PC-9 (cell line): Measurements from ENCODE around the gene SCD5. TPM values are rescaled to one million over a fixed set of nuclear protein-coding genes. Genes with fewer than 3 reads are reported as not detected.

Experiments
- BruUV-seq: library from RNA; stranded (reverse); fragments of 400-500 nt; replicated peaks from 2 replicates; lab custom pipeline; 2021; lab: Mats Ljungman, UMichigan
- CTCF ChIA-PET: fragments of 300-600 bp; sonication (Branson Sonifier 250); formaldehyde crosslinking; loops from one replicate; lab custom pipeline; 2022; ENCODE audit warnings: antibody characterized with exemption; lab: Charles Lee
- POLR2A ChIA-PET: fragments of 300-600 bp; sonication (Branson Sonifier 250); formaldehyde crosslinking; loops from one replicate; lab custom pipeline; 2022; ENCODE audit warnings: antibody characterized with exemption; ENCODE audit not compliant: unreplicated experiment; lab: Charles Lee
- DNase-seq, 2 experiments: peaks; one replicate each; pipeline versions ENCODE4 v3.0.0 to v3.0.0-alpha.2; 2015 to 2022; ENCODE audit warnings: mixed read lengths in 1 of 2
- H2AFZ ChIP-seq: fragments of 200-600 bp; sonication (generic); 2 replicates; pipeline ENCODE4 v1.8.1; 2017; ENCODE audit warnings: antibody characterized with exemption
- H3F3A ChIP-seq: fragments of 200-600 bp; sonication (generic); 2 replicates; pipeline ENCODE4 v1.8.1; 2017; ENCODE audit warnings: antibody characterized with exemption, mild to moderate bottlenecking, low read depth; ENCODE audit not compliant: insufficient read depth
- H3K27ac ChIP-seq: fragments of 200-600 bp; sonication (generic); 2 replicates; pipeline ENCODE4 v1.6.1; 2016; ENCODE audit warnings: mixed run types
- H3K27me3 ChIP-seq: fragments of 200-600 bp; sonication (generic); 2 replicates; pipeline ENCODE4 v1.6.1; 2016; ENCODE audit warnings: low read depth, mixed run types; ENCODE audit not compliant: insufficient read depth
- H3K36me3 ChIP-seq: fragments of 200-600 bp; sonication (generic); 2 replicates; pipeline ENCODE4 v1.6.1; 2016; ENCODE audit warnings: low read depth, mixed run types
- H3K4me1 ChIP-seq: fragments of 200-600 bp; sonication (generic); replicated peaks from 2 replicates; pipeline ENCODE4 v1.6.1; 2016; ENCODE audit warnings: mixed run types; ENCODE audit not compliant: insufficient read depth
- H3K4me2 ChIP-seq: fragments of 200-600 bp; sonication (generic); 2 replicates; pipeline ENCODE4 v1.6.1; 2017; ENCODE audit warnings: mixed run types
- H3K4me3 ChIP-seq: fragments of 200-600 bp; sonication (generic); 2 replicates; pipeline ENCODE4 v1.6.1; 2016; ENCODE audit warnings: mixed run types
- H3K79me2 ChIP-seq: fragments of 200-600 bp; sonication (generic); 2 replicates; pipeline ENCODE4 v1.6.1; 2017; ENCODE audit warnings: low read depth, mixed run types
- H3K9me2 ChIP-seq: fragments of 200-600 bp; sonication (generic); 2 replicates; pipeline ENCODE4 v1.8.1; 2017; ENCODE audit warnings: mild to moderate bottlenecking; ENCODE audit not compliant: insufficient read depth
- H3K9me3 ChIP-seq: fragments of 200-600 bp; sonication (generic); 2 replicates; pipeline ENCODE4 v1.8.1; 2016; ENCODE audit warnings: low read depth; ENCODE audit not compliant: insufficient read depth
- H4K20me1 ChIP-seq: fragments of 200-600 bp; sonication (generic); 2 replicates; pipeline ENCODE4 v1.8.1; 2017; ENCODE audit not compliant: insufficient read depth
- EZH2 ChIP-seq: fragments of 200-600 bp; sonication (generic); IDR thresholded peaks from 2 replicates; pipeline ENCODE4 v1.8.0; 2017; ENCODE audit warnings: antibody characterized with exemption, low read depth
- intact Hi-C: fragments of 100-400 bp; cut with micrococcal nuclease; formaldehyde crosslinking; loops from one replicate; pipeline ENCODE4 v1.10.0; 2022; ENCODE audit not compliant: unreplicated experiment
- total RNA-seq: library from RNA; stranded (reverse); gene quantifications from 2 replicates; pipeline ENCODE4 v1.2.3, GENCODE V29; 2021
- TF ChIP-seq, protein P1 (sequence below): fragments of 200-600 bp; sonication (generic); conservative IDR thresholded peaks from 2 replicates; pipeline ENCODE4 v1.6.1; 2017; ENCODE audit warnings: mixed run types, antibody characterized with exemption, mild to moderate bottlenecking, moderate library complexity

SCD5 gene
- total RNA-seq, 1 experiment from 2014 or later: 34.3 TPM

DNA sequence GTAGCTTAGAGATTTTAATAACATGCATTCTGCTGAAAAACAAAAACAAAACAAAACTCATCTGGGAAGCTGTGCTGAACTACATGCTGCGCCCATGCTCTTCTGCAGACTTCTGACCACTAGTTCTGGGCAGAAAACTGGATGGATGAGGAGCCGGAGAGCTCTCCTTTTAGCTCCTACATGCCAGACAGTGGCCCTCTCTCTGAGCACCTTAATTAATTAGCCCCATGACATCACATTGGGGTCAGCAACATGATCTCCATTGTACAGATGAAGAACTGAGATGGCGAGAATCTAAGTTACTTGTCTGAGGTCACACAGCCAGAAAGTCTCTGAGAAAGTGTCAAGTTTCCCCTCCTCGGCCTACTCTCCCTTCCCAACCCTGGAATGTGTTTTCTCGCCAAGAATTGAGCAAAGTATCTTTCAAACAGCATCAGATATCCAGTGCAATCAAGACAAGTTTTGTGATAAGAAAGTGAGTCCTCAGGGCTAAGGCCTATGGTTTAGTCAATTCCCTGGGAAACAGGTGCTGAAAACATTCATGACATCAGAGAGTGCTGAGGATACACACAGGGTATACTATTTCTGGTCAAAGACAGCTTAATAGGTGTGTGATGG is 21.6 kb downstream of the SCD5 start:
- Histone ChIP-seq H3K4me3 (no peak overlapping the region), H3K9me2 (no peaks in the 10 kb centered on the region), H3K79me2 (peaks cover 11% of the 10 kb centered on the region), H4K20me1 (no peaks in the 10 kb centered on the region), H2AFZ (no peak overlapping the region), H3K4me2 (0 out of 2 replicates have a peak overlapping the region, but pooled peaks have one; percentile 13), H3K36me3 (no peaks in the 10 kb centered on the region), H3K27me3 (no peaks in the 10 kb centered on the region), H3F3A (peaks cover 10% of the 10 kb centered on the region; the same call in 1 of the 2 replicates), H3K4me1 (peaks cover 25% of the 10 kb centered on the region), H3K27ac (peak overlapping the region; percentile 62), H3K9me3 (no peaks in the 10 kb centered on the region)
- ChIA-PET POLR2A (interaction anchor here (0.5 to 1.4 kb wide), 3 partner anchors 22 to 211 kb away, joined by 5 to 14 read pairs (median 10); partner anchors contain the start of gene SCD5), CTCF (no interaction called here)
- no peak for TF ChIP-seq EZH2
- TF ChIP-seq, protein P1, sequence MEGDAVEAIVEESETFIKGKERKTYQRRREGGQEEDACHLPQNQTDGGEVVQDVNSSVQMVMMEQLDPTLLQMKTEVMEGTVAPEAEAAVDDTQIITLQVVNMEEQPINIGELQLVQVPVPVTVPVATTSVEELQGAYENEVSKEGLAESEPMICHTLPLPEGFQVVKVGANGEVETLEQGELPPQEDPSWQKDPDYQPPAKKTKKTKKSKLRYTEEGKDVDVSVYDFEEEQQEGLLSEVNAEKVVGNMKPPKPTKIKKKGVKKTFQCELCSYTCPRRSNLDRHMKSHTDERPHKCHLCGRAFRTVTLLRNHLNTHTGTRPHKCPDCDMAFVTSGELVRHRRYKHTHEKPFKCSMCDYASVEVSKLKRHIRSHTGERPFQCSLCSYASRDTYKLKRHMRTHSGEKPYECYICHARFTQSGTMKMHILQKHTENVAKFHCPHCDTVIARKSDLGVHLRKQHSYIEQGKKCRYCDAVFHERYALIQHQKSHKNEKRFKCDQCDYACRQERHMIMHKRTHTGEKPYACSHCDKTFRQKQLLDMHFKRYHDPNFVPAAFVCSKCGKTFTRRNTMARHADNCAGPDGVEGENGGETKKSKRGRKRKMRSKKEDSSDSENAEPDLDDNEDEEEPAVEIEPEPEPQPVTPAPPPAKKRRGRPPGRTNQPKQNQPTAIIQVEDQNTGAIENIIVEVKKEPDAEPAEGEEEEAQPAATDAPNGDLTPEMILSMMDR: no peak
- intact Hi-C loops: loop anchor here (1.0 to 5.0 kb wide), 3 partner anchors 8 to 840 kb away; no protein-coding TSS in a partner anchor
- peak; percentile 45 to 85 for DNase-seq
- BruUV-seq: no TSS peak

DNA sequence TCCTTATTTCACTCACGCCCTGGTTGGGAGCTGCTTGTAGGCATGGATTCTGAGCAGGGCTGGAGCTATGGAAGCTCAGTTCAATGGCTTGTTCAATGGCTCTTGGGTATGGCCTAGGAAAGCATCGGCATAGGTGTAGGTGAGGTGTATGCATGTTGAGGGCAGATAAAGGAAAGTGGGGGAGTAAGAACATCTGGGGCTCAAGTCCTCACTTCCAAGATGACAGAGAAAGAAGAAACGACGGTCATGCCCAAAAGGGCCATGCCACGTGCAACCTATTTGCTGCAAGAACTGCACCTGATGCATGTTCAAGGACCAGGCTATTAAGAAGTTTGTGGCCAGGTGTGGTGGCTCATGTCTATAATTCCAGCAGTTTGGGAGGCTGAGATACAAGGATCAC is 23.4 kb downstream of the SCD5 start:
- Histone ChIP-seq H3K27me3 (no peaks in the 10 kb centered on the region), H2AFZ (no peak overlapping the region), H3K79me2 (0 out of 2 replicates have a peak, but pooled peaks cover 4% of the 10 kb centered on the region), H3K4me2 (no peak overlapping the region), H3K27ac (no peak overlapping the region), H3K9me3 (no peaks in the 10 kb centered on the region), H3K36me3 (no peaks in the 10 kb centered on the region), H3K4me1 (peaks cover 12% of the 10 kb centered on the region; the same call in 1 of the 2 replicates), H3K4me3 (no peak overlapping the region), H3F3A (peaks cover 8% of the 10 kb centered on the region; the same call in 1 of the 2 replicates), H3K9me2 (no peaks in the 10 kb centered on the region), H4K20me1 (no peaks in the 10 kb centered on the region)
- no peak for DNase-seq
- ChIA-PET POLR2A (interaction anchor here (0.6 kb wide), 1 partner anchor 23 kb away, joined by 5 read pairs; the partner anchor contains the start of gene SCD5), CTCF (interaction anchor here (0.6 kb wide), 1 partner anchor 53 kb away, joined by 4 read pairs; no protein-coding TSS in a partner anchor)
- TF ChIP-seq, protein P1: no peak
- no peak for TF ChIP-seq EZH2
- intact Hi-C loops: loop anchor here (5.0 kb wide), 1 partner anchor 842 kb away; no protein-coding TSS in a partner anchor
- BruUV-seq: no TSS peak

DNA sequence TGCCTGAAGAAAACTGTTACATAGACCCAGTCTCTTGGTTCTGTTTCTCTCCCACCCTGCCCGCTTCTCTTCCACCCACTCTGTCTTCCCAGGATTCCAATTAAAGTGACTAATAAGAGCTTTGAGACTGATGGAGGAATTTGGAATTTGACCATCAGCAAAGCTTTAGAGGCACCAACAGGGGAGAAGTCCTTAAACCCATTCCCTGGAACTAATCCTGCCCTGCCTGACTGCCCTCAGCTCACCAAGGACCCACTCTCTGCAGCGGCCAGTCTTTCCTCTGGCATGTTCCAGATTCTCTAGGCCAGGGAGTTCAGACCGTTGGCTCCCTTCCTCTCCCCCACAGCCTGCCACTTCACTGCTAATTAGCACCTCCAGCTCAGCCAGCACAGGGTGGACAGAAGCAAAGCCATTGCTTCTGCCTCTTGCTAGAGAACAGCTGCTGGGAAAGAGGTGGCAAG is 23.9 kb downstream of the SCD5 start:
- Histone ChIP-seq H3K4me1 (peaks cover 12% of the 10 kb centered on the region; the same call in 1 of the 2 replicates), H3K27me3 (no peaks in the 10 kb centered on the region), H3K9me3 (no peaks in the 10 kb centered on the region), H3K4me3 (no peak overlapping the region), H3K9me2 (no peaks in the 10 kb centered on the region), H3K79me2 (0 out of 2 replicates have a peak, but pooled peaks cover 4% of the 10 kb centered on the region), H2AFZ (no peak overlapping the region), H3K4me2 (no peak overlapping the region), H4K20me1 (no peaks in the 10 kb centered on the region), H3K36me3 (no peaks in the 10 kb centered on the region), H3F3A (peaks cover 5% of the 10 kb centered on the region; the same call in 1 of the 2 replicates), H3K27ac (no peak overlapping the region)
- no TSS peak for BruUV-seq
- TF ChIP-seq, protein P1: no peak
- TF ChIP-seq EZH2: no peak
- no peak for DNase-seq
- ChIA-PET POLR2A (no interaction called here), CTCF (no interaction called here)
- intact Hi-C loops: loop anchor here (5.0 kb wide), 1 partner anchor 843 kb away; no protein-coding TSS in a partner anchor
